ENCODE data around the gene TST. TPM values are rescaled to one million over a fixed set of nuclear protein-coding genes. Genes with fewer than 3 reads are reported as not detected.

TST gene
- total and polyA plus RNA-seq, 9 donors, result 16.2 to 22.3 (median 17.2) TPM

GRCh38 chr22:36971341-36972125, 47.7 kb downstream of the TST start:
- H3K4me3 ChIP-seq (ENCODE audit: low read length), result no peak overlapping the region
- 57% methylated on average over 14 of the region's 19 CpGs for whole genome bisulfite sequencing (ENCODE audit: insufficient coverage)
- H3K9me3 ChIP-seq (replicated peaks; ENCODE audit: control insufficient read depth, low read depth, low read length), result no peaks in the 10 kb centered on the region
- no peak overlapping the region for H3K27ac ChIP-seq (ENCODE audit: low read length)
- H3K4me1 ChIP-seq (ENCODE audit: control insufficient read depth, insufficient read depth, low read length), result no peaks in the 10 kb centered on the region
- H3K27me3 ChIP-seq (ENCODE audit: control insufficient read depth, insufficient read depth, low read length), result peaks cover 9% of the 10 kb centered on the region
- no peaks in the 10 kb centered on the region for H3K36me3 ChIP-seq (ENCODE audit: control insufficient read depth, insufficient read depth, low read length)
- DNase-seq, result peak; percentile 55

- H3K27me3 ChIP-seq (ENCODE audit: control insufficient read depth, insufficient read depth, low read length), result peaks cover 15% of the 10 kb centered on the region
- H3K27ac ChIP-seq (ENCODE audit: low read length), result no peak overlapping the region
- H3K4me1 ChIP-seq (ENCODE audit: control insufficient read depth, insufficient read depth, low read length), result no peaks in the 10 kb centered on the region
- H3K36me3 ChIP-seq (ENCODE audit: control insufficient read depth, insufficient read depth, low read length), result no peaks in the 10 kb centered on the region
- no peaks in the 10 kb centered on the region for H3K9me3 ChIP-seq (replicated peaks; ENCODE audit: control insufficient read depth, low read depth, low read length)
- no CpG with 5 or more reads among the region's 5 CpGs for WGBS (ENCODE audit: insufficient coverage)
- no peak overlapping the region for H3K4me3 ChIP-seq (ENCODE audit: low read length)
- no peak for DNase-seq
Measured at GRCh38 chr22:36968249-36968964, 50.8 kb downstream of the TST start.

GRCh38 chr22:36966851-36967540, 52.3 kb downstream of the TST start:
- 61% methylated on average over 6 of the region's 11 CpGs for WGBS (ENCODE audit: insufficient coverage)
- Histone ChIP-seq H3K4me1 (ENCODE audit: control insufficient read depth, insufficient read depth, low read length) (no peaks in the 10 kb centered on the region), H3K27ac (ENCODE audit: low read length) (no peak overlapping the region), H3K9me3 (replicated peaks; ENCODE audit: control insufficient read depth, low read depth, low read length) (no peaks in the 10 kb centered on the region), H3K4me3 (ENCODE audit: low read length) (no peak overlapping the region), H3K27me3 (ENCODE audit: control insufficient read depth, insufficient read depth, low read length) (peaks cover 17% of the 10 kb centered on the region), H3K36me3 (ENCODE audit: control insufficient read depth, insufficient read depth, low read length) (no peaks in the 10 kb centered on the region)
- no peak for DNase-seq

GRCh38 chr22:36965696-36966095, 53.6 kb downstream of the TST start:
- Histone ChIP-seq H3K27ac (ENCODE audit: low read length) (no peak overlapping the region), H3K36me3 (ENCODE audit: control insufficient read depth, insufficient read depth, low read length) (no peaks in the 10 kb centered on the region), H3K27me3 (ENCODE audit: control insufficient read depth, insufficient read depth, low read length) (peaks cover 13% of the 10 kb centered on the region), H3K4me3 (ENCODE audit: low read length) (no peak overlapping the region), H3K9me3 (replicated peaks; ENCODE audit: control insufficient read depth, low read depth, low read length) (no peaks in the 10 kb centered on the region), H3K4me1 (ENCODE audit: control insufficient read depth, insufficient read depth, low read length) (no peaks in the 10 kb centered on the region)
- WGBS (ENCODE audit: insufficient coverage), result 48% methylated on average over 2 of the region's 2 CpGs
- DNase-seq, result no peak

GRCh38 chr22:36964106-36964505, 55.1 kb downstream of the TST start:
- H3K36me3 ChIP-seq (ENCODE audit: control insufficient read depth, insufficient read depth, low read length), result no peaks in the 10 kb centered on the region
- no peaks in the 10 kb centered on the region for H3K9me3 ChIP-seq (replicated peaks; ENCODE audit: control insufficient read depth, low read depth, low read length)
- peaks cover 21% of the 10 kb centered on the region for H3K27me3 ChIP-seq (ENCODE audit: control insufficient read depth, insufficient read depth, low read length)
- no peak overlapping the region for H3K4me3 ChIP-seq (ENCODE audit: low read length)
- DNase-seq, result no peak
- no peaks in the 10 kb centered on the region for H3K4me1 ChIP-seq (ENCODE audit: control insufficient read depth, insufficient read depth, low read length)
- no peak overlapping the region for H3K27ac ChIP-seq (ENCODE audit: low read length)

- DNase-seq, result no peak
- no peaks in the 10 kb centered on the region for H3K9me3 ChIP-seq (replicated peaks; ENCODE audit: control insufficient read depth, low read depth, low read length)
- 9% methylated on average over 1 of the region's 2 CpGs for whole genome bisulfite sequencing (ENCODE audit: insufficient coverage)
Measured at GRCh38 chr22:36963302-36963701, 55.9 kb downstream of the TST start.

GRCh38 chr22:36961626-36962025, 57.6 kb downstream of the TST start:
- no peak for DNase-seq
- no peak overlapping the region for H3K27ac ChIP-seq (ENCODE audit: low read length)
- no peaks in the 10 kb centered on the region for H3K36me3 ChIP-seq (ENCODE audit: control insufficient read depth, insufficient read depth, low read length)
- H3K4me3 ChIP-seq (ENCODE audit: low read length), result no peak overlapping the region
- WGBS (ENCODE audit: insufficient coverage), result 80% methylated on average over 1 of the region's 3 CpGs
- no peaks in the 10 kb centered on the region for H3K4me1 ChIP-seq (ENCODE audit: control insufficient read depth, insufficient read depth, low read length)
- H3K27me3 ChIP-seq (ENCODE audit: control insufficient read depth, insufficient read depth, low read length), result peaks cover 19% of the 10 kb centered on the region
- H3K9me3 ChIP-seq (replicated peaks; ENCODE audit: control insufficient read depth, low read depth, low read length), result no peaks in the 10 kb centered on the region

More at GRCh38 chr22:36963302-36963701, 55.9 kb downstream of the TST start:
- Histone ChIP-seq H3K4me1 (ENCODE audit: control insufficient read depth, insufficient read depth, low read length) (no peaks in the 10 kb centered on the region), H3K4me3 (ENCODE audit: low read length) (no peak overlapping the region), H3K27ac (ENCODE audit: low read length) (no peak overlapping the region), H3K27me3 (ENCODE audit: control insufficient read depth, insufficient read depth, low read length) (peaks cover 21% of the 10 kb centered on the region), H3K36me3 (ENCODE audit: control insufficient read depth, insufficient read depth, low read length) (no peaks in the 10 kb centered on the region)

Other genes starting within 250 kb of the TST start
- 23.3 TPM for gene IFT27, start 243.3 kb downstream of the TST start, total RNA-seq
- gene IFT27, start 243.3 kb downstream of the TST start, polyA plus RNA-seq (ENCODE audit: insufficient read depth in 1 of 8, insufficient read length in 8 of 8, low replicate concordance in 1 of 8), result 10 to 100 TPM; 19.2 to 26.7 (median 24.2) TPM
- 8.1 TPM for gene PVALB, start 202.4 kb downstream of the TST start, total RNA-seq
- 10 to 100 TPM in 6 of 8 donors, 1 to 10 TPM in 2; 2.9 to 22.2 (median 12.5) TPM for gene PVALB, start 202.4 kb downstream of the TST start, polyA plus RNA-seq (ENCODE audit: insufficient read depth in 1 of 8, insufficient read length in 8 of 8, low replicate concordance in 1 of 8)
- gene NCF4, start 158.4 kb downstream of the TST start, total RNA-seq, result 5.9 TPM
- gene NCF4, start 158.4 kb downstream of the TST start, polyA plus RNA-seq (ENCODE audit: insufficient read depth in 1 of 8, insufficient read length in 8 of 8, low replicate concordance in 1 of 8), result 1 to 10 TPM; 3.7 to 6.2 (median 4.6) TPM
- 1.8 TPM for gene CSF2RB, start 105.8 kb downstream of the TST start, total RNA-seq
- 1 to 10 TPM; 1.3 to 3.2 (median 2.1) TPM for gene CSF2RB, start 105.8 kb downstream of the TST start, polyA plus RNA-seq (ENCODE audit: insufficient read depth in 1 of 8, insufficient read length in 8 of 8, low replicate concordance in 1 of 8)
- 56.0 TPM for gene MPST, start 295 bp upstream of the TST start, total RNA-seq
- gene MPST, start 295 bp upstream of the TST start, polyA plus RNA-seq (ENCODE audit: insufficient read depth in 1 of 8, insufficient read length in 8 of 8, low replicate concordance in 1 of 8), result 10 to 100 TPM; 44.4 to 64.0 (median 51.9) TPM
- gene KCTD17, start 32.3 kb upstream of the TST start, total RNA-seq, result 10.6 TPM
- gene KCTD17, start 32.3 kb upstream of the TST start, polyA plus RNA-seq (ENCODE audit: insufficient read depth in 1 of 8, insufficient read length in 8 of 8, low replicate concordance in 1 of 8), result 10 to 100 TPM; 15.6 to 22.1 (median 19.5) TPM
- not detected for gene TMPRSS6, start 90.3 kb upstream of the TST start, total RNA-seq
- gene TMPRSS6, start 90.3 kb upstream of the TST start, polyA plus RNA-seq (ENCODE audit: insufficient read depth in 1 of 8, insufficient read length in 8 of 8, low replicate concordance in 1 of 8), result under 1 TPM; 0.04 to 0.18 (median 0.11) TPM
- gene IL2RB, start 130.5 kb upstream of the TST start, total RNA-seq, result 0.27 TPM
- gene IL2RB, start 130.5 kb upstream of the TST start, polyA plus RNA-seq (ENCODE audit: insufficient read depth in 1 of 8, insufficient read length in 8 of 8, low replicate concordance in 1 of 8), result 1 to 10 TPM in 5 of 8 donors, under 1 TPM in 3; 0.68 to 1.7 (median 1.3) TPM
- 10.3 TPM for gene C1QTNF6, start 168.8 kb upstream of the TST start, total RNA-seq
- 10 to 100 TPM; 13.7 to 28.9 (median 18.6) TPM for gene C1QTNF6, start 168.8 kb upstream of the TST start, polyA plus RNA-seq (ENCODE audit: insufficient read depth in 1 of 8, insufficient read length in 8 of 8, low replicate concordance in 1 of 8)
- gene SSTR3, start 193.0 kb upstream of the TST start, total RNA-seq, result not detected
- under 1 TPM in 1 of 8 donors, not detected in 7; 0.04 TPM for gene SSTR3, start 193.0 kb upstream of the TST start, polyA plus RNA-seq (ENCODE audit: insufficient read depth in 1 of 8, insufficient read length in 8 of 8, low replicate concordance in 1 of 8)
- gene RAC2, start 224.8 kb upstream of the TST start, total RNA-seq, result 2.4 TPM
- gene RAC2, start 224.8 kb upstream of the TST start, polyA plus RNA-seq (ENCODE audit: insufficient read depth in 1 of 8, insufficient read length in 8 of 8, low replicate concordance in 1 of 8), result 10 to 100 TPM in 1 of 8 donors, 1 to 10 TPM in 7; 6.0 to 11.2 (median 7.1) TPM